Fibroblast of upper back skin (primary cell): Measurements from ENCODE around the gene ETDB.
"Not testable (repeated sequence)": the region's sequence is repeated elsewhere in the genome, so short reads cannot be mapped to it uniquely, and the experiment has no call there.

Source experiments
- DNase-seq: peaks from one replicate; pipeline ENCODE4 v3.0.0-alpha.2; 2013

The ETDB gene

GRCh38 chrX:135120056-135120576 lies at the start of gene ETDB:
ETDB (minus strand) TSS chrX:135120526; CDS start chrX:135119261, 1,265 bp downstream.
- not testable (repeated sequence) for DNase-seq

DNA sequence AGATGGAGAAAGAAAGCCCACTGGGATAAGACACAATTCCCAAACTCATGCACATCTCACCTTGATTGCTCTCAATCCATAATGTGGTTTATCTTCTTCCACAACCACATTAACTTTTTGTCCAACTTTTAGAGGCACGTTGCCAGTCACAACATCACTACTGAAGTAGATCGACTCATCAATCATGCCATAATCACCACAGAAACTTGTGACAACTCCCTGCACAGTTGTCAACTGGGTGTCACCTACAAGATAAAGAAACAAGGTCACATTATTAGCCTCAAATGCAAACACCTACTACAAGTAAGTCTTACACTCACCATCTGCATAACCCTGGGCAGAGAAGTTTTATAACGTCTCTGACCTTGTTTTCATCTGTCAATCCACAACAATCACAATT lies 49.2 kb upstream of the ETDB start:
- not testable (repeated sequence) for DNase-seq

DNA sequence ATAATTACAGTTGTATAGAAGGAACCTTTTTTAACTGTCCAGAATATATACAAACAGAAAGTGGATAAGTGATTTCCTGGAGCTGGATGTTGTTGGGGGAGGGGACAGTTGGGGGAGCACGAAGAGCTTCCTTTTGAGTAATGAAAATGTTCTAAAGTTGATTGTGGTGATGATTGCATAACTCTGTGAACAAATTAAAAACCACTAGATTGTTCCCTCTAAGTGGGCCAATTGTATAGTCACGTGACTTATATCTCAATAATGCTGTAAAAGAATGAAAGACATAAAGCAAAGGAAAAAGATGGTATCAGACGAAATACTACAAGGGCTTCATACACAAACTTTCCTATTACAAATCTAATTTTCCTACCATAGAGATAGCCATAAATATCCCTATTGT lies 48.2 kb upstream of the ETDB start:
- no peak for DNase-seq

- not testable (repeated sequence) for DNase-seq
Measured at GRCh38 chrX:135154688-135155087, 34.4 kb upstream of the ETDB start.

DNA sequence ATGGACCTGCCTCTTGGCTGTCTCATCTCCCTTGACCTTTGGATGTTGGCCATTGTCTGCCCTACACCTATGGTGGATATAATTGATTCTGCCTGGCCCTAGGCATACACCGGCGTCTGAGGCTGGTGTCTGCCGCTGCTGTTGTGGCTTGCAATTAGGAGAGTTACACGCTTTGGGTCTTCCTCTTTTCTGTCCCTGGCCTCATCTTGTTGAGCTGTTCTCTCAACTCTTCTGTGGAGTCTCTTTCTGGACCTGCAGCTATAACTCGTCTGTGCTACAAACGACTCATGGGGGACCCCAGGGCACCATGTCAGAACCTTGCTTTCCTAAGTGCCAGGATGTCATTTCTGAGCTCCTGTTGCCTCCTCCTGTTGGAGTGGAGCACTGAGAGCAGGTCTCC lies 5.8 kb upstream of the ETDB start:
- not testable (repeated sequence) for DNase-seq

- DNase-seq, result not testable (repeated sequence)
Measured at GRCh38 chrX:135116064-135116463, 4.3 kb downstream of the ETDB start.

DNA sequence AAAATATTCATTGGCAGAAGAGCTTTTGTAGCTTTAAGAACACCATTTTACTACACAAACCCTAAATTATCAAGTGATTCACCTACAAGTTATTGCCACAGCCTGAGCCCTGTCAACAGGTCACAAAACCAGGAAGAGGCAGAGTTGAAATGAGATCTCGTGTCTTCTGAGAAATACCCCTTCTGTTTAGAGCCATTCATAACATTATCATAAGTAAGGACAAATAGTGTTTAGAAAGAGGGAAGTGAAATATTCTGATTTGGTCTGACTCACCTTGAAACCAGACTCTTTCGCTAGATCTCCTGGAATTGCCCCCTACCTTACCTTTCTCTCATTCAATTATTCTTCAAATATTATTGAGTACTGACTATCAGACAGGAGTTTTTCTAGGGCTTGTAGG lies 5.9 kb downstream of the ETDB start:
- no peak for DNase-seq

DNA sequence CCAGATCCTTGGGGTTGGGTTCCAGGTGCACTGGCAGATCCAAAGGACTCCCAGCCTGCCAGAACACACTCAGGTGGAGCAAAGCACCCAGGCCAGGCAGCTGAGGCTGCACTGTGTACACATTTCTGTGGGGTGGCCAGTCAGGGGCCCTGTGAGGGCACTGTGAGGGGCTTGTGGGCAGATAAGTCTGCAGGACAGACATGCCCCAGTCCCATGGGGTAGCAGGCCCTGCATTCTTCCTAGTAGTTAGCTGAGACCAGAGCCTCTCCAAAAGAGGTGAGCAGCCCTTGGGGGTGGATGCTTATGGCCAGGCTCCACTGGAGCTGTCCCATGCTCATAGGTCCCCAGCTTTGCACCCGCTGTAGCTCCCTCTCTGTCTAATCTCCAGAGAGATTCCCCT lies 7.6 kb downstream of the ETDB start:
- DNase-seq, result no peak

DNA sequence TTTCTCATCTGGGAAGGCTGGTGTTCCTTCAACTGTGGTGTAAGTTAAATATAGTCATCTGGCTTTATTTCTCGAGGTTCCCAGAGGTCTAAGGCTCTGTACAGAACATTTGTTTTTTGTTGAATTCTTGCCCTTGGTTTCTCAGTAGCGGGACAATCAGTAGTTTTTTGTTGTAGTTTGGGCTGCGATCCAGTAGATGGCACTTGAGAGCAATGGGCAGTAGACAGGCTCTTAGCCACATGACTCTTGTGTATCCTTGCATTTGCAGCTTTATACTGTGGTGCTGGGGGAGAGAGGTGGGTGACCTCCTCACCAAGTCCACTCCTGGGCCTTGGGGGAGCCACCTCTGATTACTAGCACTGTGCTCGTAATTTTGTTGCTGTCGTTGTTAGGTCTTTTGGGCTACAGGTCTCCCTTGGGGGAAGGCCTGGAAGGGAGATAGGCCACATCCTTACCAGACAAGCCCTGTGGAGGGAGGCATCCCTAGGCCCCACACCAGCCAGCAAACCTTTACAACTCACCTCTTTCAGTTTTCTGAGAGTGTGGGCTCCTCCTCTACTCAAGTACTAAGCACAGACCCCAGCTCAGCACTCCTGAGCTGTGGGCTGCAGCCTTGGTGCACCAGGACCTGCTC lies 8.1 kb downstream of the ETDB start:
- DNase-seq, result peak; percentile 27

DNA sequence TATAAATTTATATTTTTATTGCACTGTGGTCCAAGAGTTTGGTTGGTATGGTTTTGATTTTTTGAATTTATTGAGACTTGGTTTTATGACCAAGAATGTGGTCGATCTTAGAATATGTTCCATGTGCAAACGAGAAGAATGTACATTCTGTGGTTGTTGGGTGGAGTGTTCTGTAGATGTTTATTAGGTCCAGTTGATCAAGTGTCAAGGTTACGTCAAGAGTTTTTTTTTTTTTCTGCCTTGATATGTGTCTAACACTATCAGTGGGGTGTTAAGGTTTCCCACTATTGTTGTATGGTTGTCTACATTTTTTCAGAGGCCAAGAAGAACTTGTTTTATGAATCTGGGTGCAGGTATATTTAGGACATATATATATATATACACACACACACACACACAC lies 10.8 kb downstream of the ETDB start:
- no peak for DNase-seq

DNA sequence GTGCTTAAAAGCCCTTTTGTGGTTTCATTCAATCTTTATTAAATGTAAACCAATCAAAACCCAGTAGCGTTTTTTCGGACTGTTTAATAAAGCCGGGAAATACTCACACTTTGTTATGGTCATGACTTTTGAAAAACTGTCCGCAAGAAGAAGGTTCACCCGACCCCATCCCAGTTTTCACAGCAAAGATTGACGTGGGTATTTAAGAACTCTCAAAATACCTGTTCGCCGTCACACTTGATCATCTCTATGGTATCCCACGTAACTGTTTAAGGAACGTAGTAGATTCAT lies 20.9 kb downstream of the ETDB start:
- DNase-seq, result no peak

DNA sequence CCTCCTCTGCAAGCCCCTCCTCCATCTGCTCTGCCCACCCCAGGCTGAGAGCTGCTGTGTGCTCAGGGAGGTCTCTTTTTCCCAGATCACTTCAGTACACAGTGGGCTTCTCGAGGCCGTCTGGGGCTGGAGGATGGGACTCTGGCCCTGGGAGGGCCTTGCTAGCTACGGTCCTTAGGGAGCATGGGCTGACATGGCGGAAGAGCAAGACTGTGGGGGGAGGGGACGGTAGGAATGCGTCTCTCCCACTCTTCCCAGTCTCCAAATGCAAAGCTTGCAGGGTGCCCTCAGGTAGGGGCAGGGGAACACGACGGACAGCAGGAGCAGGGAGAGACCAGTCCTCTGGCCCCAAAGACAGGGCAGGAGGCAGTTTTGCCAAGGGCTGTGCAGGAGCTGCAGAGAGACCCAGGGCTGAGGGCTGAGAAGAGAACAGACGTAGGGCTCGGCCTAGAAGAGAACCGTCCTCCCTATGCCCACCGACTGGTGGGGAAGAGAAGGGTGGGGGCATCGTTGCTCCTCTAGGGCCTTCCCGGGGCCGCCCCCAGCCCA lies 23.1 kb downstream of the ETDB start:
- DNase-seq, result not testable (repeated sequence)

GRCh38 chrX:135095715-135096114 lies 24.6 kb downstream of the ETDB start:
- DNase-seq, result no peak

- no peak for DNase-seq
Measured at GRCh38 chrX:135094726-135095125, 25.6 kb downstream of the ETDB start.

- DNase-seq, result no peak
Measured at GRCh38 chrX:135089126-135089525, 31.2 kb downstream of the ETDB start.

GRCh38 chrX:135087867-135088266 lies 32.5 kb downstream of the ETDB start:
- DNase-seq, result no peak

- DNase-seq, result peak; percentile 32
Measured at GRCh38 chrX:135086197-135086854, 34.0 kb downstream of the ETDB start.

GRCh38 chrX:135081693-135082404 lies 38.5 kb downstream of the ETDB start:
- no peak for DNase-seq
